Tibial artery (tissue), 4 donors: ENCODE results near the gene DUOXA1.

Source experiments
- DNase-seq, 2 donors: peaks; one replicate each; pipeline ENCODE4 v3.0.0-alpha.2; 2019
- H3K27ac ChIP-seq, 2 donors: fragments of 200-600 bp; sonication (generic) in 1 of 2; 1 replicate in 1 of 2; 2 replicates in 1 of 2; pipeline ENCODE4 v1.5.1; 2018 to 2019; ENCODE audit warnings: mild to moderate bottlenecking in 1 of 2
- H3K27me3 ChIP-seq, 2 donors: fragments of 200-600 bp; sonication (generic) in 1 of 2; one replicate each; pipeline versions ENCODE4 v1.5.1 to v1.6.0; 2016 to 2019
- H3K36me3 ChIP-seq, 3 donors: fragments of 200-600 bp; sonication (generic) in 2 of 3; one replicate each; pipeline ENCODE4 v1.5.1; 2016 to 2019; ENCODE audit warnings: mild to moderate bottlenecking in 2 of 3
- H3K4me1 ChIP-seq, 4 donors: fragments of 200-600 bp; sonication (generic) in 2 of 4; 1 replicate in 3 of 4; 2 replicates in 1 of 4; pipeline ENCODE4 v1.5.1; 2016 to 2019
- H3K4me3 ChIP-seq, 2 donors: fragments of 200-600 bp; sonication (generic) in 1 of 2; 1 replicate in 1 of 2; 2 replicates in 1 of 2; pipeline ENCODE4 v1.5.1; 2018 to 2019; ENCODE audit warnings: mild to moderate bottlenecking in 2 of 2
- H3K9me3 ChIP-seq, 3 donors: fragments of 200-600 bp; sonication (generic) in 1 of 3; one replicate each; pipeline ENCODE4 v1.5.1; 2016 to 2019
- CTCF ChIP-seq, 2 experiments: fragments of 200-600 bp in 1 of 2; fragments of 450-650 bp in 1 of 2; IDR thresholded peaks; one replicate each; pipeline ENCODE4 v1.5.1; 2017 to 2019; ENCODE audit warnings: antibody characterized with exemption in 2 of 2, mild to moderate bottlenecking in 1 of 2, moderate library complexity in 1 of 2
- intact Hi-C: fragments of 100-400 bp; cut with DNase I; formaldehyde crosslinking; loops from one replicate; pipeline ENCODE4 v1.15.0; 2023; ENCODE audit warnings: low total_unique reads

The DUOXA1 gene

GRCh38 chr15:45134682-45135604, 5.3 kb upstream of the DUOXA1 start:
- no peak for DNase-seq
- intact Hi-C loops: no loop called here

GRCh38 chr15:45134046-45134445, 4.4 kb upstream of the DUOXA1 start:
- Histone ChIP-seq H3K27me3 (peaks cover under 1 to 76% of the 10 kb centered on the region in 2 donors), H3K4me1 (peaks cover 0 to 18% (median 9%) of the 10 kb centered on the region in 4 donors), H3K27ac (no peak overlapping the region), H3K4me3 (no peak overlapping the region), H3K36me3 (no peaks in the 10 kb centered on the region), H3K9me3 (no peaks in the 10 kb centered on the region)
- TF ChIP-seq CTCF (IDR thresholded peaks at IDR 0.05): no peak
- intact Hi-C loops: no loop called here
- DNase-seq: no peak

More at GRCh38 chr15:45134682-45135604, 5.3 kb upstream of the DUOXA1 start:
- H3K27me3 ChIP-seq: peaks cover 0 to 76% of the 10 kb centered on the region in 2 donors
- no peak overlapping the region for H3K27ac ChIP-seq
- no peaks in the 10 kb centered on the region for H3K9me3 ChIP-seq
- no peak overlapping the region for H3K4me3 ChIP-seq
- peaks cover 0 to 9% (median 5%) of the 10 kb centered on the region in 4 donors for H3K4me1 ChIP-seq
- no peaks in the 10 kb centered on the region for H3K36me3 ChIP-seq
- TF ChIP-seq CTCF (IDR thresholded peaks at IDR 0.05): no peak

- Histone ChIP-seq H3K9me3 (no peaks in the 10 kb centered on the region), H3K27me3 (peaks cover 3 to 75% of the 10 kb centered on the region in 2 donors), H3K4me3 (no peak overlapping the region), H3K4me1 (peaks cover 0 to 24% (median 11%) of the 10 kb centered on the region in 4 donors), H3K27ac (no peak overlapping the region), H3K36me3 (no peaks in the 10 kb centered on the region)
- intact Hi-C loops: no loop called here
- no peak for DNase-seq
- TF ChIP-seq CTCF (IDR thresholded peaks at IDR 0.05): no peak
These were observed 3.9 kb upstream of the DUOXA1 start for GRCh38 chr15:45133561-45133920.

GRCh38 chr15:45132844-45133560, 3.3 kb upstream of the DUOXA1 start:
- Histone ChIP-seq H3K9me3 (no peaks in the 10 kb centered on the region), H3K36me3 (no peaks in the 10 kb centered on the region), H3K27ac (no peak overlapping the region), H3K4me3 (no peak overlapping the region), H3K4me1 (peaks cover 0 to 24% (median 11%) of the 10 kb centered on the region in 4 donors), H3K27me3 (peaks cover 3 to 75% of the 10 kb centered on the region in 2 donors)
- TF ChIP-seq CTCF (IDR thresholded peaks at IDR 0.05): no peak
- intact Hi-C loops: no loop called here
- no peak for DNase-seq

- Histone ChIP-seq H3K9me3 (no peaks in the 10 kb centered on the region), H3K27ac (no peak overlapping the region), H3K27me3 (peaks cover 3 to 71% of the 10 kb centered on the region in 2 donors), H3K4me1 (peaks cover 0 to 24% (median 11%) of the 10 kb centered on the region in 4 donors), H3K4me3 (no peak overlapping the region), H3K36me3 (no peaks in the 10 kb centered on the region)
- intact Hi-C loops: no loop called here
- no peak for DNase-seq
- no peak for TF ChIP-seq CTCF (IDR thresholded peaks at IDR 0.05)
These were observed 1.8 kb upstream of the DUOXA1 start for GRCh38 chr15:45131510-45131909.
